Renal cortex interstitium (tissue), 11 donors: Measurements from ENCODE around the gene GAS5. TPM values are rescaled to one million over a fixed set of nuclear protein-coding genes. Genes with fewer than 3 reads are reported as not detected.
"Not testable (repeated sequence)": the region's sequence is repeated elsewhere in the genome, so short reads cannot be mapped to it uniquely, and the experiment has no call there.

ENCODE experiments used
- DNase-seq, 11 donors: peaks; one replicate each; pipeline ENCODE4 v3.0.0-alpha.2; 2013; ENCODE audit warnings: low read depth in 9 of 11, low spot score in 4 of 11; ENCODE audit errors: extremely low read depth in 1 of 11
- polyA plus RNA-seq, 3 donors: library from polyadenylated mRNA; unstranded; fragments of 120-200 nt; gene quantifications; one replicate each; pipeline ENCODE4 v1.2.1, GENCODE V29; 2013; ENCODE audit not compliant: insufficient read length in 3 of 3

The GAS5 gene
- polyA plus RNA-seq, 3 donors = 562 to 661 (median 614) TPM

DNA sequence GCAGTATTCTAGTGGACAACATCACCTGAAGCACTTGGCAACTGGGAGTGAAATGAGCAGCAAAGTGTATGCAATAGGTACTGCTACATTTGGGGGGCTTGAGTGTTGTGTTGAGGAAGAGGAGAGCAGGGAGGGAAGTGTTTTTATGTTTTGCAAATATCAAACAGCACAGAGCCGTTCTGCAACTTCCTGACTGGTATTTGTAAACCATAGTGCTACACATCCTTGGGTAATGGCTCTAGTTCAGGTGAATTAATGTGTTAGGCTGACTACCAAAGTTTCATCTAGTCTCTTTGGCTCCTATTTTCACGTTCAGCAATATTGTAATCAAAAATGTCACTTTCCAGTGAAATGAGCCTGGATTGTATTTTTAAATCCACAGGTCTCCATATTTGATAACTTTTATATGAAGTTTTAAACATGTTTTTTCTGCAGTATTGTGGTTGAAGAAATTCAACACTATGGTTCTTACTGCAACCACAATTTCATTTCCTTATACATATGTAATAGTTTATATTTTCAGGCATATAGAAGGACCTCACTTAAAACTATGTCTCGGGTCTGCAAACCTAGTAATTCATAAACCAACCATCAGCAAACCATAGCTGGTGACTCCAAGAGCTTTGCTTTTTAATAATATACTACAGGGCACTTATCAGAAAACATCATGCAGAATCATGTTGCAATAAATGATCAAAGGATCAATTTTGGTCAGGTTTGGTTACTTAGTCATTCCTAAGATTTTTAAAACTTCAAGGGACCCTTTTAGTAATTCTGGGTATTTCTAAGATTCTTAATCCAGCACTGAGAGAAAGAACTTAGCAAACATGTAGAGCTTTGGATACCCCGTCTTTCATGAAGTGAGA, 19.2 kb upstream of the GAS5 start:
- no peak for DNase-seq

DNA sequence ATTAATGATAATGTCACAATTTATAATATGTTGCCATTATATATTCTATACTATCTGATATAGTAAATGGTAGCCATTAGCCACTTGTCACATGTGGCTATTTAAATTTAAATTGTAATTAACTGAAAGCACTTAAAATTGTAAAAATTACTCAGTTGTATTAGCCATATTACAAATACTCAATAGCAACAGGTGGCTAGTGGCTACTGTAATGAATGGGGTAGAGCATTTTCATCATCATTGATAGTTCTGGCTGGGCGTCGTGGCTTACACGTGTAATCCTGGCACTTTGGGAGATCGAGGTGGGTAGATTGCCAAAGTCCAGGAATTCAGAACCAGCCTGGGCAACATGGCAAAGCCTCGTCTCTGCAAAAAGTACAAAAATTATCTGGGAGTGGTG, 16.9 kb upstream of the GAS5 start:
- no peak for DNase-seq

DNA sequence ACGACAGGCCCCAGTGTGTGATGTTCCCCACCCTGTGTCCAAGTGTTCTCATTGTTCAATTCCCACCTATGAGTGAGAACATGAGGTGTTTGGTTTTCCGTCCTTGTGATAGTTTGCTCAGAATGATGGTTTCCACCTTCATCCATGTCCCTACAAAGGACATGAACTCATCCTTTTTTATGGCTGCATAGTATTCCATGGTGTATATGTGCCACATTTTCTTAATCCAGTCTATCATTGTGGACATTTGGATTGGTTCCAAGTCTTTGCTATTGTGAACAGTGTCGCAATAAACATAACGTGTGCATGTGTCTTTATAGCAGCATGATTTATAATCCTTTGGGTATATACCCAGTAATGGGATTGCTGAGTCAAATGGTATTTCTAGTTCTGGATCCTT, 13.3 kb upstream of the GAS5 start:
- not testable (repeated sequence) for DNase-seq

DNA sequence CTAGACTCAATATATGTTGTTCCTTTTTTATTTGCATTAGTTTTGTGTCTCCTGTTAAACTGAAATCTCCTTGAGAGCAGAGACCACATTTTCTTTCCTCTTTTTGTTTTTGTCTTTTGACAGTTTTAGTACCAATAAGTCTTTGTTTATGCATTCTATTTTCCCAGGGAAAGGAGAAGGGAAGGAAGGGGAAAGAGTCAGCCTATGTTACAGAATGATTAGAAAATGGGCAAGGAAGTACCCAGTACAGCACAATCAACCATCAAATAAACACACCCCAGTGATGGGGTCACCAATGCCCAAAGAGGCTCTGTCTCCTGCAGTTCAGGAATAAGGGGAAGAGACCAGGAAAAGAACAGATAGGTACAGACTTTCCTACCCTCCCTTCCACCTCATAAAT, 10.5 kb upstream of the GAS5 start:
- DNase-seq = no peak

DNA sequence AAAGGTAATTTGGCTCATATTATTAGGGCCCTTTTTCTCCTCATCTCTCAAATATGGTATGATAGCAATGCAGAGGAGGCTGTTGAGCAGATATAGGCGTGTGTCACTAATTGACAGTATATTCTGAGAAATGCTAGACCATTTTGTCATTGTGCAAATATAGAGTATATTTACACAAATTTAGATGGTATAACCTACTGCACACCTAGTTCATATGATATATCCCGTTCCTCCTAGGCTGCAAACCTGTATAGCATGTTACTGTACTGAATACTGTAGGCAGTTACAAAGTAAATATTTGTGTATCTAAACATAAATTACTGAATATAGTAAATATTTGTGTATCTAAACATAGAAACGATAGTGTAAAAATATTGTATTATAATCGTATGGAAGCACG, 8.9 kb upstream of the GAS5 start:
- no peak for DNase-seq

DNA sequence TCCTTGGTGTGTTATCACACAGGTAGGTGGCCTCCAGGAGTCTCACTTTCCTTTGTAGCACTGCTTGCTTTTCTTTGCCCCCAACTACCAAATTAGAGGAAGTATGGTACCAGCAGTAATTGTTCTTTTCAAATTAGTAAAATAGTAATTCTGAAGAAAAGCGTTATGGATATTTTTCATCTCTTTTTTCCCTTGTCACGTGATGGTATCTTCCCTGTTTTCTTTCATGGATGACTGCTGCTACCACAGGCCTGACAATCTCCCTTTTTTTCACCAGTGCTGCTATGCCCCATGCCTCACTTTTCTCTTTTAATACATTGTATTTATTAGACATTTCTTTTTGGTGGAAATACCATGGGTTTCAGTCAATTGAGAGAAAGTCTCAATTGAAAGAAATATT, 3.7 kb upstream of the GAS5 start:
- DNase-seq = no peak

DNA sequence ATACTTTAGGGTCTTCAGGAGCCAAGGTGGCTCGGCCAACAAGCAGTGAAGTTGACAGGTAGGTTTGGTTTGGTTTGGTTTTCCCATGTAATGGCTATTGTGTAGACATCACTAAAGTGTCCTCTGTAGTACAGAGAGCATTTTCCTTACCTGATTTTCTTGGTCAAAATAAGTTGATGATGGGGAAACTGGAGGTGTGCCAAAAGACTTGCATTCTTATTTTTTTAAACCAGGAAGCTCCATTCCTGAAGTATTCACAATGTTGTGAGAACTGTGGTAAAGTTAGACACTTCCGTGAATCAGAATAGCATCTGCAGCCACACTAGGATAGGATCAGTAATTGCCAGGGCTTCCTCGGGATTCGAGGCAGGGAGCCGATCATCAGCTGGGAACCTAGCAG, 3.3 kb upstream of the GAS5 start:
- no peak for DNase-seq

DNA sequence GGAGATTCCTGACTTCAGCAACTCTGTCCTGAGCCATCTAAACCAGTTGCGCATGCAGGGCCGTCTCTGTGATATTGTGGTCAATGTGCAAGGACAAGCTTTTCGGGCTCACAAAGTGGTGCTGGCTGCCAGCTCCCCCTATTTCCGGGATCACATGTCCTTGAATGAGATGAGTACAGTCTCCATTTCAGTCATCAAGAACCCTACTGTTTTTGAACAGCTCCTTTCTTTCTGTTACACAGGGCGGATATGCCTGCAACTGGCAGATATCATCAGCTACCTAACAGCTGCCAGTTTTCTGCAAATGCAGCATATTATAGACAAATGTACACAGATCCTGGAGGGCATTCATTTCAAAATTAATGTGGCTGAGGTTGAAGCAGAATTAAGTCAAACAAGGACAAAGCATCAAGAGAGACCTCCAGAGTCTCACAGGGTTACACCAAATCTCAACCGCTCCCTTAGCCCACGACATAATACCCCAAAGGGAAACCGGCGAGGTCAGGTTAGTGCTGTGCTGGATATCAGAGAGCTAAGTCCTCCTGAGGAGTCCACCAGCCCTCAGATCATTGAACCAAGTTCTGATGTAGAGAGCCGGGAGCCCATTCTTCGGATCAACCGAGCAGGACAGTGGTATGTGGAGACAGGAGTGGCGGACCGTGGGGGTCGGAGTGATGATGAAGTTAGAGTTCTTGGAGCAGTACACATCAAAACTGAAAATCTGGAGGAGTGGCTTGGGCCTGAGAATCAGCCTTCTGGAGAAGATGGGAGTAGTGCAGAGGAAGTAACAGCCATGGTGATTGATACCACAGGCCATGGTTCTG, 2.7 kb upstream of the GAS5 start:
- DNase-seq = no peak

DNA sequence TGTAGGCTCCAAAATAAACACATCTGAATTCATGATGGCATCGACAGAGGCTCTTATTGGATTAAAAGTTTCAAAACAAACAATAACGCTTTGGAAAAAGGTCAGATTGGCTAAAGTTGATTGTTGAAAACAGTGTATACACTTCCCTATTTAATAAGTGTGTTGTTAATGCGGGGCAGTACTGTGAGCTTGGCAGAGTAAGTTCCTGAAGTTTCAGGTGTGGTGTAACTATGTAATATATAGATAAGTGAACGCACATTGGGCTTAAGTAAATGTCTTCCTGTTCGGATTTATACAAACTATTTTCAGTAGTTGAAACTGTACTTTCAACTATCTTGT, 1.2 kb upstream of the GAS5 start:
- no peak for DNase-seq

DNA sequence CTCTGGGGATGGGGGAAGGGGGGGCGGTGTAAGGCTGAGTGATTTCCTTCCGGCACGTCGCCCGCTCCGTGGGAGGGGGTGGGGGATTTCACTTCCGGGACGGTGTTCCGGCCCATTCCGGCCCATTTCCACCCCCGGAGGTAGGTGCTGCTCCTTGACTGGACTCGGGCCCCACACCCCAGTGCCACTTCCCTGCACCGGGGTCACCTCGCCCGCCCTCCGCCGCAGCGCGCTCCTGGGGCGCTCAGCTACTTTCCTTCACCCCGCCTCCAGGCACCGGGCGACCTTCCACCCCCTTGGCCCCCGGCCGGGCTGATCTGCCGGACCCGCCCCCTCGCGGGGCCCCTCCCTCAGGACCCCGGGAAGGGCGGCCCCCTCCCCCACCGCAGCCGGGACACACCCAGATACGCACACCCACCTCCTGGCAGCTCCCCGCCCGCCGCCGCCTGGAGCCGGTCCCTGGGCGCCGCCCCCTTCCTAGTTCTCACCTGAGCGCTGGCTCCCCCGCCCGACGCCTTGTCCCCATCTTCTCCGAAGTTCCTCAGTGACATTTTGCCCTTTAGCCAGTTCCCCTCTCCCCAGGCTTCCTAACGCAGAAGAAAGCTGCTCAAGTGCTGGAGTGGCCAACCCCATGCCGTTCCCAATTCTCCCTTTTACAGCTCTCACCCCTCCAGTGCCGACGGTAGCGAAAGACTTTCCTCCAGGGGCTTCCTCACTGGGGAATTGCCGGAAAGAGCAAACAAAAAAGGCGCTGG, 654 bp upstream of the GAS5 start, which contains the start of gene ZBTB37:
Gene ZBTB37 (plus strand): TSS at position 115 of the 755 bp plus-strand sequence. CDS start 1,846 bp downstream, outside the sequence.
- DNase-seq = peak in 9 of 11 donors; percentile 44 to 82 (median 68)

DNA sequence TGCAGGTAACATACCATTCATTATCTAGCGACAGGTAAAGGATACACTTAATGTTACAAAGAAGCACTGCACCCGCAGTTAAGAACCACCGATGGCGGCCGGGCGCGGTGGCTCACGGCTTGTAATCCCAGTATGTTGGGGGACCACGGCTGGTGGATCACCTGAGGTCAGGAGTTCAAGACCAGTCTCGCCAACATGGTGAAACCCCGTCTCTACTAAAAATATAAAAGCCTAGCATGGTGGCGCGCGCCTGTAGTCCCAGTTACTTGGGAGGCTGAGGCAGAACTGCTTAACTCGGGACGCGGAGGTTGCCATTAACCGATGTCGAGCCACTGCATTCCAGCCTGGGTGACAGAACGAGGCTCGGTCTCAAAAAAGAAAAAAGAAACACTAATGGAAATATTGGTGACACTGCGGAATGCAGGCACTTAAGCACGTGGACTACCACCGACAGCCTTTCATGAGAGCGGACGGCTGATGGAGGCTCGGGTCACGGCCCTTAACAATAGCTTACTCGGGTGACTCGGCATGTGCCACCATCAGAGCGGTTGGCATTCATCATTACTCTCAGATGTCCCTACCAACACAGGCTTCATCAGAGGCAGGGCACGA, 542 bp downstream of the GAS5 start:
- peak in 1 of 11 donors; percentile 31 for DNase-seq

DNA sequence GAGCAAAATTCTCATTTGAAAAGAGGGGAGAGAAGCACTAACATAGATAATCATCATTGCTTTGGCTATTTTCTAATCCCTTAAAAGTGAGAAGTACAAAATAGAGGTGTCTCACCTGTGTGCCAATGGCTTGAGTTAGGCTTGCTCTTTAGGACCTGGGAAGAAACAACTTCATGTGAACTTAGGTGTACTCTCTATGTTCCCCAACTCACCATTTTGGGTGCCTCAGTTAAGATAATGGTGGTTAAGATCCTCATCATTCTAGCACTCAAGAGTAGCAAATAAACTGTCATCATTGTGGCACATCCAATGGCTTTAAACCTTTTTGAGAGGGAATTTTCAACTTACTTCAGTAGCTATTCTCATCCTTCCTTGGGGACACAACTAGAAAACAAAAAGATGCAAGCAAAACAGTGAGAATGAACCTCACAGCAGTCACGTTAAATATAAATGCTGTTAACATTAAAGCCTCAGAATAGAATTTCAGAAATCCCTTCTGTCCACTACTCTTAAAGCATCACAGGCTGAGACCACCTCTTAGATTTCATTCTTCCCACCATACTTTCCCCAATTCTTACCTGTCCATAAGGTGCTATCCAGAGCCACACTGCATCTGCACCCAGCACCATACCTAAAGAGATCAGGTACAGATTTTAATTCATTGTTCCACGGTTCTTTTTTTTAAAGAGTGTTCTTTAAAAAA, 1.2 kb downstream of the GAS5 start:
- no peak for DNase-seq

DNA sequence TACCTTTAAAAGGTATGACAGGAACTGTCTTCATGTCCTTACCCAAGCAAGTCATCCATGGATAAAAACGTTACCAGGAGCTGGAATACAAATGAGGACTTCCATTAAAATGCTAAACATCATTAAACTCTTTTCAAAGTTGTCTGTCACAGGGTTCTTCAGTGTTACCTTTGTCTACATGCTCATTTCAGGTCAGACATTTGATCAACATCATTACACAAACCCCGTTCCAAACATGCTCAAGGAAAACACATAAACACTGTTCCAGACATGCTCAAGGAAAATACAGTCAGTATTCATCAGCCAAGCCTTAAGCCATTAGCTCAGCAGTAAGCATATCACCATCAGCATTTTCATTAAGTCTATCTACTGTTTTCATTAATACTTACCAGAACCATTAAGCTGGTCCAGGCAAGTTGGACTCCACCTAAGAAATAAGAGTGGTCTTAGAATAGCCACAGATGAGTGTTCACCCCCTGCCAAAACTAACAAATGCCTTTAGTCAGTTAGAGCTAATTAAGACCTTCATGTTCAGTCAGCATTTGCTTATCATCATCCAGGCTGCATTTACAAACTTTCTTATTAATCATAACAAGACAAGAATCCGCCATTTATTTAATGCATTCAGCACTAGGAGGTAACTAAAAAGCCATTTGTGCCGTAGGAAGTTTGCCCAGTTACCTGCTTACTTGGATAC, 2.2 kb downstream of the GAS5 start:
- no peak for DNase-seq

DNA sequence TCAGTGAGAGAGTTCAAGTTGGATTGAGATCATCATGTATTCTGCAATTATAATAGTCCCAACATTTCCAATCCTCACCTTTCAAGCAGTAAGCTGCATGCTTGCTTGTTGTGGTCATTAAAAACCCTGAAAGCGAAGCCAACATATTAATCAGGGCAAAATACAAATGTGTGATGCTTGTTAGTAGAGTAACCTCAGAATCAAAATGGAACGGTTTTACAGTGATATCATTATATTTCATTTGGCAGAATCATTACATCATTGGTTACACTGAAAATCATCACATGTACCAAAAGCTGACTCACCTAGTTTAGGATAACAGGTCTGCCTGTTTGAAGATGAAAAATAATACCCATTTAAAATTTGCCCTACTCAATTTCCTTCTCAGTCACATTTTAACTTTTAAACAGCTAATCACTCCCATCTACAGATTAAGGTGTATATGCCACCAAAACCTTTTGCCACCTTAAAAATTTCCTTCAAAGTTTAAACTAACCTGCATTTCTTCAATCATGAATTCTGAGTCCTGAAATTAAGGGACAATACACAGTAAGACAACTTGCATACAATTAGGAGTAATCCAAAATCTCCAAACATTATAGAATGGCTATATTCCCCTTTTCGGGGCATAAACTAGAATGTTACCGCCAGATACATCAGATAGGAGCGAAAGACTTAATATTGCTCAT, 3.5 kb downstream of the GAS5 start:
- no peak for DNase-seq

DNA sequence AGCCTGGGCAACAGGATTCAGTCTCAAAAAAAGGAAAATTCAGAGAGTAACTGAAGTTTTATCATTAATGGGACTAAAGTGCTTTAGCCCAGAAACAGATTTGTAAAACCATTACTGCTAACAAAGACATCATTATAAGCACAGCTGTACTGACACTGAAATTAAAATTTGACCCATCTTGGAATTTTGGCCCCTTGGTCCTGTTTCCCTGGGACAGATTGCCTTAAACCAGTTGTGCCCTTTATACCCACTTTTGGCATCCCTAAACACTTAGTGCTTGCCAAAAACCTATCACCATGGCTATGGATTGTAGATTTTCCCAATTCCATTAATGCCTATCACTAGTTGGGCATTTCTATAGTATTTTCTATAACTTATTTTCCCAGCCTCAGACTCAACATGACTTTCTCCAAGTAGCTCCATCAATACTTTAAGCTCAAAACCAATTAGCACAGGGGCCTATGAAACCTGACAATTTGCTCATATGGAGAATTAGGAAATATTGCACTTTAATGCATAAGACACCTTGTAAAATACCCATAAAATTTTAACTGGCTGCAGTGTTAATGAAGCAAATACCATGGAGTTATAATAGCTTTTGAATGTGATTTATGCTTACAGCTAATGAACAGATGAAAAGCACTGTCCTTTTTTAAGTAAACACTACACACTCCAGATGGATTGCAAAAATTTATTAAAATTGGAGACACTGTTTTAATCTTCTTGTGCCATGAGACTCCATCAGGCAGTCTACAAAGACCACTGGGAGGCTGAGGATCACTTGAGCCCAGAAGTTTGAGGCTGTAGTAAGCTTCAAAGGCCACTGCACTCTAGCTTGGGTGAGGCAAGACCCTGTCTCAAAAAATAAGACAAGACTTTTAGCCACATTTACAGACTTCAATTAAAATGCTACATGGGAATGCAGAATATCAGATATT, 4.3 kb downstream of the GAS5 start:
- no peak for DNase-seq

DNA sequence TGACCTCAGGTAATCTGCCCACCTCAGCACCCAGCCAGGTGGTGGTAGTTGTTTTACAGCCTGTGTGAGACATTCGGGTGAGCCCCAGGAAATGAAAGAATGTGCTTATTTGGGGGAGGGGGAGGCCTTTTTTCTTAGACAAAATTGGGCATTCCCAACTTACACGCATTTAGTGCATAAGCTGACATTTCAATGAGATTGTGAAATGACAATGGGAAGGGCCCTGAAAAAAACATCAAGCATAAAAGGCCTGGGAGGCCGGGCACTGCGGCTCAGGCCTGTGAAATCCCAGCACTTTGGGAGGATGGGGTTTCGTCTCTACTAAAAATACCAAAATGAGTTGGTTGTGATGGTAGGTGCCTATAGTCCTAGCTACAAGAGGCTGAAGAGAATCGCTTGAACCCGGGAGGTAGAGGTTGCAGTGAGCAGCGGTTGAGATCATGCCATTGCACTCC, 5.0 kb downstream of the GAS5 start:
- DNase-seq = no peak
